AG04449 (cell line): ENCODE measurements around the gene NAV2.

Experiments used
- CTCF ChIA-PET: fragments of 350-600 bp; formaldehyde crosslinking; extraction: SDS; loops from one replicate; lab custom pipeline; 2021; ENCODE audit warnings: antibody characterized with exemption; lab: Yijun Ruan, JAX
- POLR2A ChIA-PET: fragments of 400-600, 350-600 bp; formaldehyde crosslinking; extraction: SDS; loops from one replicate; lab custom pipeline; 2020; ENCODE audit warnings: antibody characterized with exemption, inconsistent platforms; lab: Yijun Ruan, JAX
- DNase-seq: peaks from one replicate; pipeline ENCODE4 v3.0.0-alpha.2; 2010; ENCODE audit warnings: low read depth, low spot score
- H3K4me3 ChIP-seq: 2 replicates; pipeline ENCODE4 v1.5.1; 2011; ENCODE audit warnings: low read depth, mild to moderate bottlenecking, control low read depth, low read length
- CTCF ChIP-seq: IDR thresholded peaks from one replicate; pipeline ENCODE4 v1.5.1; 2011; ENCODE audit warnings: mild to moderate bottlenecking, moderate library complexity, low read length, control low read depth, inconsistent platforms; ENCODE audit not compliant: insufficient read depth; ENCODE audit errors: missing control alignments

Gene NAV2

GRCh38 chr11:20015529-20016427 is 303.1 kb downstream of the NAV2 start:
- POLR2A ChIA-PET, result no interaction called here
- CTCF ChIA-PET, result interaction anchor here (0.7 to 1.6 kb wide), 4 partner anchors 8 to 63 kb away, joined by 3 to 5 read pairs (median 4); no protein-coding TSS in a partner anchor
- DNase-seq, result no peak
- no peak for TF ChIP-seq CTCF
- H3K4me3 ChIP-seq, result no peak overlapping the region

- CTCF ChIA-PET, result interaction anchor here (0.7 kb wide), 1 partner anchor 64 kb away, joined by 3 read pairs; no protein-coding TSS in a partner anchor
- TF ChIP-seq CTCF, result no peak
- no peak for DNase-seq
- H3K4me3 ChIP-seq, result no peak overlapping the region
- POLR2A ChIA-PET, result no interaction called here
Measured at GRCh38 chr11:20016526-20016925, 303.9 kb downstream of the NAV2 start.

- TF ChIP-seq CTCF, result no peak
- ChIA-PET POLR2A (no interaction called here), CTCF (interaction anchor here (1.0 kb wide), 1 partner anchor 114 kb away, joined by 3 read pairs; no protein-coding TSS in a partner anchor)
- H3K4me3 ChIP-seq, result no peak overlapping the region
- DNase-seq, result no peak
Measured at GRCh38 chr11:20017320-20017719, 304.7 kb downstream of the NAV2 start.

- no peak for TF ChIP-seq CTCF
- H3K4me3 ChIP-seq, result no peak overlapping the region
- CTCF ChIA-PET, result interaction anchor here (1.2 kb wide), 1 partner anchor 108 kb away, joined by 4 read pairs; no protein-coding TSS in a partner anchor
- DNase-seq, result no peak
- POLR2A ChIA-PET, result no interaction called here
Measured at GRCh38 chr11:20020198-20020597, 307.6 kb downstream of the NAV2 start.

GRCh38 chr11:20020716-20021115 is 308.1 kb downstream of the NAV2 start:
- no peak for TF ChIP-seq CTCF
- no peak for DNase-seq
- no peak overlapping the region for H3K4me3 ChIP-seq
- ChIA-PET CTCF (interaction anchor here (0.9 to 1.2 kb wide), 2 partner anchors 90 to 107 kb away, joined by 4 read pairs; no protein-coding TSS in a partner anchor), POLR2A (no interaction called here)

GRCh38 chr11:20021212-20021611 is 308.6 kb downstream of the NAV2 start:
- H3K4me3 ChIP-seq, result no peak overlapping the region
- DNase-seq, result no peak
- POLR2A ChIA-PET, result no interaction called here
- CTCF ChIA-PET, result interaction anchor here (0.9 to 1.2 kb wide), 2 partner anchors 90 to 107 kb away, joined by 4 read pairs; no protein-coding TSS in a partner anchor
- no peak for TF ChIP-seq CTCF
